IMR-90 (cell line): Measurements from ENCODE around the gene SLC10A3.

ENCODE experiments used
- CEBPB ChIP-seq: IDR thresholded peaks from 2 replicates; pipeline ENCODE4 v1.6.1; 2012; ENCODE audit warnings: low read depth, low read length, improper control_type of control experiment
- CTCF ChIP-seq: conservative IDR thresholded peaks from 2 replicates; pipeline ENCODE4 v1.5.1; 2012; ENCODE audit warnings: mild to moderate bottlenecking, low read depth, low read length, improper control_type of control experiment
- ELK1 ChIP-seq: fragments of 150-350 bp; IDR thresholded peaks from 2 replicates; pipeline ENCODE4 v1.6.1; 2016; ENCODE audit warnings: low read depth, mild to moderate bottlenecking, low read length, moderate library complexity, borderline replicate concordance
- FOS ChIP-seq: fragments of 150-350 bp; IDR thresholded peaks from 2 replicates; pipeline ENCODE4 v1.6.1; 2016; ENCODE audit warnings: low read depth, low read length
- MAFK ChIP-seq: IDR thresholded peaks from 2 replicates; pipeline ENCODE4 v1.6.1; 2012; ENCODE audit warnings: low read depth, low read length, improper control_type of control experiment
- MAZ ChIP-seq: IDR thresholded peaks from 2 replicates; pipeline ENCODE4 v1.6.1; 2012; ENCODE audit warnings: low read depth, mild to moderate bottlenecking, low read length, improper control_type of control experiment, moderate library complexity, borderline replicate concordance
- MXI1 ChIP-seq: IDR thresholded peaks from 2 replicates; pipeline ENCODE4 v1.6.1; 2012; ENCODE audit warnings: low read depth, mild to moderate bottlenecking, low read length, moderate library complexity, borderline replicate concordance
- NFE2L2 ChIP-seq: fragments of 150-350 bp; IDR thresholded peaks from 2 replicates; pipeline ENCODE4 v1.6.1; 2016; ENCODE audit warnings: low read depth, mild to moderate bottlenecking, low read length
- POLR2A ChIP-seq: IDR thresholded peaks from 2 replicates; pipeline ENCODE4 v1.6.1; 2012; ENCODE audit warnings: mild to moderate bottlenecking, low read depth, low read length
- RAD21 ChIP-seq: IDR thresholded peaks from 2 replicates; pipeline ENCODE4 v1.6.1; 2012; ENCODE audit warnings: low read length, improper control_type of control experiment
- RCOR1 ChIP-seq: IDR thresholded peaks from 2 replicates; pipeline ENCODE4 v1.6.1; 2012; ENCODE audit warnings: mild to moderate bottlenecking, low read length, improper control_type of control experiment; ENCODE audit not compliant: insufficient replicate concordance
- RFX5 ChIP-seq: IDR thresholded peaks from 2 replicates; pipeline ENCODE4 v1.8.0; 2012; ENCODE audit warnings: low read depth, mild to moderate bottlenecking, low read length, moderate library complexity
- SMC3 ChIP-seq: fragments of 150-350 bp; IDR thresholded peaks from 2 replicates; pipeline ENCODE4 v1.6.1; 2016; ENCODE audit warnings: low read depth, mild to moderate bottlenecking, antibody characterized with exemption, low read length, moderate library complexity
- USF2 ChIP-seq: fragments of 150-350 bp; IDR thresholded peaks from 2 replicates; pipeline ENCODE4 v1.6.1; 2017; ENCODE audit warnings: mild to moderate bottlenecking, antibody characterized with exemption, low read length, low read depth

- TF ChIP-seq CTCF, result peak; percentile 52
- TF ChIP-seq RFX5, result no peak
- no peak for TF ChIP-seq RCOR1
- peak; percentile 38 for TF ChIP-seq RAD21
- no peak for TF ChIP-seq MAFK
- no peak for TF ChIP-seq MXI1
- TF ChIP-seq POLR2A, result no peak
- TF ChIP-seq USF2, result no peak
- no peak for TF ChIP-seq SMC3
- TF ChIP-seq CEBPB, result no peak
- TF ChIP-seq FOS, result no peak
- no peak for TF ChIP-seq MAZ
- TF ChIP-seq NFE2L2, result no peak
- no peak for TF ChIP-seq ELK1
These were observed 36.7 kb upstream of the SLC10A3 start for GRCh38 chrX:154526901-154527675.
